ENCODE results near the gene UBL4B. TPM values are rescaled to one million over a fixed set of nuclear protein-coding genes. Genes with fewer than 3 reads are reported as not detected.

Gene UBL4B
- total RNA-seq, 1 donor from 2014 or later, result not detected

GRCh38 chr1:110092991-110093390, 19.3 kb upstream of the UBL4B start:
- Histone ChIP-seq H3K4me3 (ENCODE audit: low read depth, low read length) (no peak overlapping the region), H3K27me3 (ENCODE audit: control insufficient read depth, insufficient read depth, low read length) (peaks cover 39% of the 10 kb centered on the region), H3K36me3 (ENCODE audit: control insufficient read depth, insufficient read depth, low read length) (no peaks in the 10 kb centered on the region)
- no peak for DNase-seq (ENCODE audit: low read depth)
- TF ChIP-seq CTCF (IDR thresholded peaks at IDR 0.05; ENCODE audit: insufficient read depth, low read length, poor library complexity, severe bottlenecking), result no peak

GRCh38 chr1:110094931-110095654, 17.1 kb upstream of the UBL4B start:
- DNase-seq (ENCODE audit: low read depth), result no peak
- H3K36me3 ChIP-seq (ENCODE audit: control insufficient read depth, insufficient read depth, low read length), result no peaks in the 10 kb centered on the region
- peaks cover 27% of the 10 kb centered on the region for H3K27me3 ChIP-seq (ENCODE audit: control insufficient read depth, insufficient read depth, low read length)
- TF ChIP-seq CTCF (IDR thresholded peaks at IDR 0.05; ENCODE audit: insufficient read depth, low read length, poor library complexity, severe bottlenecking), result no peak
- no peak overlapping the region for H3K4me3 ChIP-seq (ENCODE audit: low read depth, low read length)

- TF ChIP-seq CTCF (IDR thresholded peaks at IDR 0.05; ENCODE audit: insufficient read depth, low read length, poor library complexity, severe bottlenecking), result no peak
- H3K4me3 ChIP-seq (ENCODE audit: low read depth, low read length), result no peak overlapping the region
- peaks cover 35% of the 10 kb centered on the region for H3K27me3 ChIP-seq (ENCODE audit: control insufficient read depth, insufficient read depth, low read length)
- no peaks in the 10 kb centered on the region for H3K36me3 ChIP-seq (ENCODE audit: control insufficient read depth, insufficient read depth, low read length)
- DNase-seq (ENCODE audit: low read depth), result no peak
Measured at GRCh38 chr1:110097507-110098221, 14.6 kb upstream of the UBL4B start.

GRCh38 chr1:110098222-110099026, 13.8 kb upstream of the UBL4B start:
- DNase-seq (ENCODE audit: low read depth), result no peak
- no peak for TF ChIP-seq CTCF (IDR thresholded peaks at IDR 0.05; ENCODE audit: insufficient read depth, low read length, poor library complexity, severe bottlenecking)
- Histone ChIP-seq H3K36me3 (ENCODE audit: control insufficient read depth, insufficient read depth, low read length) (no peaks in the 10 kb centered on the region), H3K4me3 (ENCODE audit: low read depth, low read length) (no peak overlapping the region), H3K27me3 (ENCODE audit: control insufficient read depth, insufficient read depth, low read length) (peaks cover 33% of the 10 kb centered on the region)

GRCh38 chr1:110100335-110100734, 11.9 kb upstream of the UBL4B start:
- H3K27me3 ChIP-seq (ENCODE audit: control insufficient read depth, insufficient read depth, low read length), result peaks cover 28% of the 10 kb centered on the region
- H3K36me3 ChIP-seq (ENCODE audit: control insufficient read depth, insufficient read depth, low read length), result no peaks in the 10 kb centered on the region
- no peak for TF ChIP-seq CTCF (IDR thresholded peaks at IDR 0.05; ENCODE audit: insufficient read depth, low read length, poor library complexity, severe bottlenecking)
- H3K4me3 ChIP-seq (ENCODE audit: low read depth, low read length), result no peak overlapping the region
- no peak for DNase-seq (ENCODE audit: low read depth)

Data from kidney epithelial cell (primary cell).